H1 (cell line): ENCODE data around the gene ELFN1.

Source experiments
- CEBPB ChIP-seq: IDR thresholded peaks from 2 replicates; pipeline ENCODE4 v1.6.1; 2012; ENCODE audit warnings: low read depth, low read length
- CTCF ChIP-seq, 3 experiments: IDR thresholded peaks; 1 replicate in 2 of 3; 2 replicates in 1 of 3; pipeline versions ENCODE4 v1.5.1 to v1.6.1; 2011; ENCODE audit warnings: low read length in 3 of 3, mild to moderate bottlenecking in 3 of 3, inconsistent platforms in 2 of 3, low read depth in 1 of 3, moderate library complexity in 1 of 3; ENCODE audit not compliant: insufficient read depth in 1 of 3; ENCODE audit errors: control extremely low read depth in 1 of 3
- POLR2AphosphoS5 ChIP-seq: IDR thresholded peaks from 2 replicates; pipeline ENCODE4 v1.6.1; 2011; ENCODE audit warnings: low read depth, low read length
- SP4 ChIP-seq: IDR thresholded peaks from 2 replicates; pipeline ENCODE4 v1.6.1; 2012; ENCODE audit warnings: low read length, inconsistent platforms

- no peak for TF ChIP-seq CTCF (IDR thresholded peaks at IDR 0.05; ENCODE audit: control extremely low read depth in 1 of 3, insufficient read depth in 1 of 3, low read depth in 1 of 3, low read length in 3 of 3)
- no peak for TF ChIP-seq SP4
- TF ChIP-seq CEBPB, result no peak
- TF ChIP-seq POLR2AphosphoS5, result no peak
These were observed 55.2 kb downstream of the ELFN1 start for GRCh38 chr7:1725199-1725690.
